Medulla oblongata (tissue), 1 donor: ENCODE data around the gene GPRC5C.
A peak's percentile ranks its signal among the peaks of the same experiment; 100 is the strongest.
"Not testable (repeated sequence)": the region's sequence is repeated elsewhere in the genome, so short reads cannot be mapped to it uniquely, and the experiment has no call there.

Source experiments
- DNase-seq: peaks from one replicate; pipeline ENCODE4 v3.0.0-alpha.2; 2015; ENCODE audit errors: extremely low spot score

Gene GPRC5C

GRCh38 chr17:74431568-74432423 lies at the start of gene GPRC5C:
GPRC5C (plus strand) TSS chr17:74432088; CDS start chr17:74439777, 7,689 bp downstream.
- DNase-seq = peak; percentile 69

GRCh38 chr17:74383141-74383540 lies 48.7 kb upstream of the GPRC5C start:
- DNase-seq = no peak

GRCh38 chr17:74385201-74385600 lies 46.7 kb upstream of the GPRC5C start:
- DNase-seq = no peak

GRCh38 chr17:74386386-74386785 lies 45.5 kb upstream of the GPRC5C start:
- DNase-seq = no peak

GRCh38 chr17:74387365-74388218 lies 44.3 kb upstream of the GPRC5C start:
- DNase-seq = no peak

GRCh38 chr17:74389084-74389753 lies 42.7 kb upstream of the GPRC5C start:
- no peak for DNase-seq

- no peak for DNase-seq
These were observed 41.8 kb upstream of the GPRC5C start for GRCh38 chr17:74389937-74390679.

- no peak for DNase-seq
These were observed 40.9 kb upstream of the GPRC5C start for GRCh38 chr17:74390680-74391653.

- DNase-seq = no peak
These were observed 40.1 kb upstream of the GPRC5C start for GRCh38 chr17:74391771-74392170.

- DNase-seq = no peak
These were observed 39.0 kb upstream of the GPRC5C start for GRCh38 chr17:74392848-74393247.

GRCh38 chr17:74393346-74393942 lies 38.4 kb upstream of the GPRC5C start:
- DNase-seq = peak; percentile 42

GRCh38 chr17:74394275-74394950 lies 37.5 kb upstream of the GPRC5C start:
- no peak for DNase-seq

- no peak for DNase-seq
These were observed 36.9 kb upstream of the GPRC5C start for GRCh38 chr17:74394977-74395376.

GRCh38 chr17:74396567-74396966 lies 35.3 kb upstream of the GPRC5C start:
- no peak for DNase-seq

- DNase-seq = no peak
These were observed 29.8 kb upstream of the GPRC5C start for GRCh38 chr17:74402048-74402447.

GRCh38 chr17:74403512-74404137 lies 28.3 kb upstream of the GPRC5C start:
- no peak for DNase-seq

GRCh38 chr17:74404218-74404617 lies 27.7 kb upstream of the GPRC5C start:
- no peak for DNase-seq

GRCh38 chr17:74404789-74405188 lies 27.1 kb upstream of the GPRC5C start:
- DNase-seq = no peak

GRCh38 chr17:74405311-74405710 lies 26.6 kb upstream of the GPRC5C start:
- DNase-seq = not testable (repeated sequence)
